ENCODE measurements around the gene HECTD4.

Gene HECTD4

GRCh38 chr12:112317481-112317880, 64.8 kb downstream of the HECTD4 start:
- DNase-seq = no peak

DNA sequence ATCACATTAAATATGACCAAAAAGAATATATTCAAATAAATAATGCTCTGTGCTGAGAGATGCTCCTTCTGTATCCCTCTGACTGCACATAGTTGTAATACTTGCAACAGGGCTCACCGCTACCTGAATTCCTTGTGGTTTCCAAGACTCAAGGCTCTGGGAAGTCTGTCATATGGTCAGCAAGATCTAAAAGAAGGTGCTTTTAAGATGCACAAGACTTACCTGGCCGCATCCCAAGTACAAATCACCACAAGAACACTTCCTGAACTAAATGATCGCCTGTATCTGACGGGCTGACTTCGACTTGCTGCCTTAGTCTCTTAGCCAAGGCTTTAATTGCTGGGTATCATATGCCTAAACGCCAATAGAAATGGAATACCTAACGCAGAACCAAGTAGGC, 67.2 kb downstream of the HECTD4 start:
- DNase-seq = no peak

GRCh38 chr12:112309797-112310196, 72.4 kb downstream of the HECTD4 start:
- no peak for DNase-seq

- DNase-seq = no peak
These were observed 73.6 kb downstream of the HECTD4 start for GRCh38 chr12:112308652-112309051.

- no peak for DNase-seq
These were observed 74.1 kb downstream of the HECTD4 start for GRCh38 chr12:112308161-112308560.

- no peak for DNase-seq
These were observed 74.8 kb downstream of the HECTD4 start for GRCh38 chr12:112307317-112308011.

- no peak for DNase-seq
These were observed 76.3 kb downstream of the HECTD4 start for GRCh38 chr12:112305951-112306350.

DNA sequence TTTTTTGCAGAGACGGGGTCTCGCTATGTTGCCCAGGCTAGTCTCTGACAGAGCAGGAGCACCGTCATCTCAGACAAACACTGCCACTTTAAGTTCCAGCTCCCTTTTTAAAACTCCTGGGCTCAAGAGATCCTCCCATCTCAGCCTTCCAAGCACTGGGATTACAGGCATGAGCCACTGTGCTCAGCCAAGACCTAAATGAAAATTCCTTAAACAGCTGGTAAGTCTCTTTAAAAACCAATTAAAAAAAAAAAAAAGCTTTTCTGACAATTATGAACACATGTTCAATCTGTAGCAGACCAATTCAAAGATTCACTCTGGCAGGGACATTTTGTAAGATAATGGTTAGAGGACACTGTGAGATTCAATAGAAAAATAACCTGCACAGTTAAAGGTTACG, 77.8 kb downstream of the HECTD4 start:
- DNase-seq = no peak

- no peak for DNase-seq
These were observed 78.4 kb downstream of the HECTD4 start for GRCh38 chr12:112303799-112304198.

- no peak for DNase-seq
These were observed 79.2 kb downstream of the HECTD4 start for GRCh38 chr12:112303004-112303403.

GRCh38 chr12:112299704-112300103, 82.5 kb downstream of the HECTD4 start:
- DNase-seq = no peak

- DNase-seq = no peak
These were observed 85.0 kb downstream of the HECTD4 start for GRCh38 chr12:112297188-112297587.

DNA sequence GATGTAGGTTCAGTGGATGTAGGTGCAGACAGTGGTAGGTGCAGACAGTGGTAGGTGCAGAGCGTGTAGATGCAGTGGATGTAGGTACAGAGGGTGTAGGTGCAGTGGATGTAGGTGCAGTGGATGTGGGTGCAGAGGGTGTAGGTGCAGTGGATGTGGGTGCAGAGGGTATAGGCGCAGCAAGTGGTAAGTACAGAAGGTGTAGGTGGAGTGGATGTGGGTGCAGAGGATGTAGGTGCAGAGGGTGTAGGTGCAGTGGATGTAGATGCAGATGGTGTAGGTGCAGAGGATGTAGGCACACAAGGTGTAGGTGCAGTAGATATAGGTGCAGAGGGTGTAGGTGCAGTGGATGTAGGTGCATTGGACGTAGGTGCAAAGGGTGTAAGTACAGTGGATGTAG, 86.0 kb downstream of the HECTD4 start:
- no peak for DNase-seq

DNA sequence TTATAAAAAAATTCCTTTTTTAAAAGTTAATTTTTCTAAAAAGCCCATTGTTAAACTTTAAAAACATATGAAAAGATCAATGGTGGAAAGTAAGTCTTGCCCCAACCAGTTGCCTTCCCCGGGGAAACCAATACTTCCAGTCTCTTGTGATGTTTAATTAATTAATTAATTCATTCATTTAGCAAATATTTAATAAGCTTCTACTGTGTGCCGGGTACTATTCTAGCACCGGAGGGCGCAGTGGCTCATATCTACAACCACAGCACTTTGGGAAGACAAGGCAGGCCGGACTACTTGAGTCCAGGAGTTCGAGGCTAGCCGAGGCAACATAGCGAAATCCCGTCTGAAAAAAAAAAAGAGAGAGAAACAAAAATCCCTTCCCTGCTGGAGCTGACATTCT, 87.4 kb downstream of the HECTD4 start:
- DNase-seq = no peak

GRCh38 chr12:112288638-112289037, 93.6 kb downstream of the HECTD4 start:
- DNase-seq = no peak

DNA sequence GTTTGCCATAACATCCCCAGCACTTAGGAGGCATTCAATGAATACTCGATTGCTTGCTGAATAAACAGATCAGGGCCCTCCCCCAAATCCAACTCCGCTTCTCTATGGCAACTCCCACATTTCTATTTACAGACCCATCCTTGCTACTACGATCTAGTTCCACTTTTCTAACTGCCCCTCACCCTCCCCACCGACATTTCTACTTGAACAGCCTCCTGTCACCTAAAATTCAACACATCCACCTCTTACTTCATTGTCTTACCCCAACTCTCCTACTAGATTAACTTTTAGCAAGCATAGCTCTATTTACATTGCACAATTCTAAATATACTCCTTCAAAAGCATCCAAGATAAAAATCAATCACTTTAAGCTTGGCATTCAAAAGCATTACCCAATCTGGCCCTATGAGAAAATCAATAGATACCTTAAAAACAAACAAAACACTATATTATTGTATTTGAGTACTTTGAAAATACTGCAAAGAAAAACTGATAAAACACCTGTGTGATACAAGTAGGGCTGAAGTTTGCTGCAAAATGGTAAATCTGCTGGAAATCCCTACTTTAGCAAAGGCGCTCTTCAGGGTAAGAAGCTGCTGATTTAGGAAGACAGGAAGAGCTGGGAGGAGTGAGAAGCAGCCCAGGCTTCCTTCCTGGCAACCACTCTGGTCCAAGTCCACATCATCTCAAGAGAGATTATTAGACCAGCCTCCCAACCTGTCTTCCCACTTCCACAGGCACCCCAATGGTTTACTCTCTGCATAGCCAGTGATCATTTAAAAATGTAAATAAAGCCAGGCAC, 96.4 kb downstream of the HECTD4 start:
- no peak for DNase-seq

DNA sequence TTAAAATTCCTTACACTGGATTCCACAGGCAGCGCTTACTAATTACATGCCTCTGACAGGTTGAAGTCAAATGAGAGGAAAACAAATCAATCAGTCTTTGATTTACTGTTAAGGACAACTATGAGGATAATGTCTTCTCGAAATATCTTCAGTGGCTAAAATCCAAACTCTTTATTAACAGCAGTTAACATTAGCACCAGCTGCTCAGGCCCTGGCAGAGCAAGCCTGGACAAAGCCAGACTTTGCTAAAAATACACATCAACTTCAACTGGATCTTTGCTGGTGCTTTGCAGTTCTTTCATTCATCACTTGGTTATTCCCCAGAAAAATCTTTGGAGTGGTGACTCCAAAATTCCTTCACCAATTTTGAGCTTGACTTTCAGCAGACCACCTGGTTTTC, 98.7 kb downstream of the HECTD4 start:
- peak; percentile 24 for DNase-seq

DNA sequence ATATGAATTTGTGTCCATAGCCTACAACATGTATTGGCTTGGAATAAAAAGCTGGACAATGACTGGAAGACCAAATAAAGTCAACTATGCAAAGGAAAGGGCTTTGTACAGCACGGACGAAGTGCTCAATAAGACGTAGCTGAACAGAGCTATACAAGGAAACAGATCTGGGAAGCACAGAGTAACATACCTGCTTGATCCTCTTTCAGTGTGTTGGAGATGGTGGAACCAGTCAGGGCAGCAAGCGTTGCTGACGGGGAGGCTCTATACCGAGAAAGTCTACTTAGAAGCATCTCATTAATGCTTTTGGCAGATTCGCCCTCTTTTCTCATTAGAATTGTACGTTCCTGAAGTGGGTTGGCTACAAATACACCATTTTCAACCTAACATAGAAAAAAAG, 99.3 kb downstream of the HECTD4 start:
- no peak for DNase-seq

DNA sequence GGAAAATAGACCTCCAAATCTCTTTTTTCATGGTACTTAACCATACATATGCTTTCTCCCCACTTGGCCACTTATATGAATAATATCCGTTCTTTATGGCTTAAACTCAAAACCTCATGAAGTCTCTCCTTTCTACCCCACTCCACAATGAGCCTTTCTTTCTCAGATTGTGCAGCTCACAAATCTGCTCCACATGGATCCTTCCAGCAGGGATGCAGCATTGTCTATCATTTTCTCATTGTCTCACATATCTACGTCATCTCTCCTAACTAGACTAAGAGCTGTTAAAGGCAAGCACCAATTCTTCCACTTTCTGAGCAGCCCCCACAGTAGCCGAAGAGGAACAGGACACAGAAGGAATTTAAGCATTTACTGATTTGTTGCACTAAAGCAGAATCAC, 106.4 kb downstream of the HECTD4 start:
- no peak for DNase-seq

GRCh38 chr12:112275207-112275606, 107.0 kb downstream of the HECTD4 start:
- no peak for DNase-seq

DNA sequence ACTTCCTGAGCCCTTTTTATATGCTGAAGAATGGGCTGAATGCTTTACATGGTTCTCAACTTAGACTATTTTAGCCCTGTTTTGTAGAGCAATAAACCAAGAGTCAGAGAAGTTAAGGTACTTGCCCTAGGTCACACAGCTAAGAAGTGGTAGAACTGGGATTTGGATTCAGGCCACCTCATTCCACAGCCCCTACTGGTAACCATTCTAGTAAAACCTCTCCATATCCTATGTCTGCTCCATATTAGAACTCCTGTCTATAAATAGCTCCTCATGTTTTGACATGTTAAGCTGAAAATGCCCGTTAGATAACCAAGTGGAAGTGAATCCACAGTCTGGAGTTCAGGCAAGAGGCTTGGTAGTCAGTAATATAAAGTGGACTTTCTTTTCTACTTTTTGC, 111.6 kb downstream of the HECTD4 start:
- no peak for DNase-seq

DNA sequence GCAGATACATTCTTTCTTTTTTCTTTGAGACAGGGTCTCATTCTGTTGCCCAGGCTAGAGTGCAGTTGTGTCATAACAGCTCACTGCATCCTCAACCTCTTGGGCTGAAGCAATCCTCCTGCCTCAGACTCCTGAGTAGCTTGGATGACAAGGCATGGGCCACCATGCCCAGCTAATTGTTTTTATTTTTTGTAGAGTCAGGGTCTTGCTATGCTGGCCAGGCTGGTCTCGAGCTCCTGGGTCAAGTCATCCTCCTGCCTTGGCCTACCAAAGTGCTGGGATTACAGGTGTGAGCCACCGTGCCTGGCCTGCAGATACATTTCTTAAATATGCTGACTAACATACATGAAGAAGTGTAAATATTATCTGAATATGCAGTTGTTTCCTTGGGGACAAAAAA, 115.8 kb downstream of the HECTD4 start:
- DNase-seq = no peak

GRCh38 chr12:112261559-112261958, 120.7 kb downstream of the HECTD4 start:
- DNase-seq = no peak

DNA sequence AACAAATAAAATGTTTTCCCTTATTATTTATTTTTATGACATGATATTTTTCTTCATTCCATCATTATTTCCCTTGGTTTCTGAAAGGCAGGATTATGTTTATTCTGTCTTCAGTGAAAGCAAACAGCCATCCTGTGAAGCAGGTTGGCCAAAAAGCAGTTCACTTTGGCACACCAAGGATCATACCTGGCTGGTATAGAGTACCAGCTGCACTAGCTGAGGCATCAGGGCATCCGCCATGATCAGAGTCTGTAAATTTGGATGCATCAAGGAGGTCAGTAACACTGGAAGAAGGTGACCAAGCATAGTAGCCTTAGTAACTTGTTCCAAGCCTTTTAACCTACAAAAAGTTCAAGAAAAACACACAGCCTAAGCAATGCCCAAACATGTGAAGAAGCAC, 123.3 kb downstream of the HECTD4 start:
- no peak for DNase-seq

- DNase-seq = no peak
These were observed 125.5 kb downstream of the HECTD4 start for GRCh38 chr12:112256780-112257179.

Data from femur (tissue), 1 donor.